ENCODE data around the gene SMPDL3B.

Gene SMPDL3B

GRCh38 chr1:27940870-27941560, 6.2 kb downstream of the SMPDL3B start:
- peak; percentile 71 for DNase-seq

- DNase-seq = no peak
These were observed 7.1 kb downstream of the SMPDL3B start for GRCh38 chr1:27941671-27942540.

GRCh38 chr1:27945020-27945419, 10.2 kb downstream of the SMPDL3B start:
- no peak for DNase-seq

- no peak for DNase-seq
These were observed 14.2 kb downstream of the SMPDL3B start for GRCh38 chr1:27949027-27949426.

- DNase-seq = no peak
These were observed 16.6 kb downstream of the SMPDL3B start for GRCh38 chr1:27951396-27951795.

- DNase-seq = no peak
These were observed 17.3 kb downstream of the SMPDL3B start for GRCh38 chr1:27952147-27952546.

- no peak for DNase-seq
These were observed 19.4 kb downstream of the SMPDL3B start for GRCh38 chr1:27954186-27954585.

GRCh38 chr1:27955076-27955475, 20.3 kb downstream of the SMPDL3B start:
- DNase-seq = no peak

GRCh38 chr1:27956761-27957160, 22.0 kb downstream of the SMPDL3B start:
- DNase-seq = no peak

GRCh38 chr1:27957655-27958054, 22.9 kb downstream of the SMPDL3B start:
- no peak for DNase-seq

- DNase-seq = no peak
These were observed 23.7 kb downstream of the SMPDL3B start for GRCh38 chr1:27958513-27958912.

GRCh38 chr1:27959792-27960603, 25.2 kb downstream of the SMPDL3B start, which contains the start of gene XKR8:
XKR8 (plus strand) TSS chr1:27959973; CDS start chr1:27960070, 97 bp downstream.
- peak; percentile 94 for DNase-seq

GRCh38 chr1:27960762-27961645, 26.2 kb downstream of the SMPDL3B start:
- no peak for DNase-seq

GRCh38 chr1:27961646-27962221, 26.9 kb downstream of the SMPDL3B start:
- peak; percentile 28 for DNase-seq

GRCh38 chr1:27963393-27963792, 28.6 kb downstream of the SMPDL3B start:
- DNase-seq = no peak

GRCh38 chr1:27966402-27967105, 31.8 kb downstream of the SMPDL3B start:
- no peak for DNase-seq

- DNase-seq = no peak
These were observed 32.5 kb downstream of the SMPDL3B start for GRCh38 chr1:27967106-27967883.

- no peak for DNase-seq
These were observed 33.2 kb downstream of the SMPDL3B start for GRCh38 chr1:27967884-27968466.

- DNase-seq = no peak
These were observed 33.9 kb downstream of the SMPDL3B start for GRCh38 chr1:27968692-27969091.

- DNase-seq = no peak
These were observed 35.6 kb downstream of the SMPDL3B start for GRCh38 chr1:27970401-27970800.
